Osteoblast (primary cell): ENCODE results near the gene CXCR4. TPM values are rescaled to one million over a fixed set of nuclear protein-coding genes. Genes with fewer than 3 reads are reported as not detected.

ENCODE experiments used
- DNase-seq: peaks from one replicate; pipeline ENCODE4 v3.0.0; 2011; ENCODE audit warnings: low spot score, mixed read lengths; ENCODE audit not compliant: insufficient read length; ENCODE audit errors: missing footprints
- H2AFZ ChIP-seq: 2 replicates; pipeline ENCODE4 v1.6.0; 2011; ENCODE audit warnings: mild to moderate bottlenecking, low read length
- H3K27ac ChIP-seq: 2 replicates; pipeline ENCODE4 v1.5.1; 2011; ENCODE audit warnings: mild to moderate bottlenecking, low read depth, low read length, moderate library complexity
- H3K27me3 ChIP-seq: 2 replicates; pipeline ENCODE4 v1.6.0; 2012; ENCODE audit warnings: mild to moderate bottlenecking, control low read depth, inconsistent platforms, low read length, moderate library complexity; ENCODE audit not compliant: insufficient read depth
- H3K36me3 ChIP-seq: 2 replicates; pipeline ENCODE4 v1.5.1; 2011; ENCODE audit warnings: mild to moderate bottlenecking, low read length, control low read depth, moderate library complexity; ENCODE audit not compliant: insufficient read depth
- H3K4me1 ChIP-seq: 2 replicates; pipeline ENCODE4 v1.5.1; 2011; ENCODE audit warnings: mild to moderate bottlenecking, low read length, control low read depth, moderate library complexity; ENCODE audit not compliant: insufficient read depth
- H3K4me2 ChIP-seq: 2 replicates; pipeline ENCODE4 v1.6.0; 2011; ENCODE audit warnings: mild to moderate bottlenecking, low read length; ENCODE audit not compliant: insufficient read depth
- H3K4me3 ChIP-seq: fragments of 200-600 bp; sonication (generic); 3 replicates; pipeline ENCODE4 v1.5.1; 2012; ENCODE audit warnings: mild to moderate bottlenecking, low read length, inconsistent platforms; ENCODE audit not compliant: insufficient read depth
- H3K79me2 ChIP-seq: 2 replicates; pipeline ENCODE4 v1.6.0; 2012; ENCODE audit warnings: mild to moderate bottlenecking, low read length, control low read depth, inconsistent platforms; ENCODE audit not compliant: insufficient read depth
- H3K9me3 ChIP-seq: 2 replicates; pipeline ENCODE4 v1.5.1; 2011; ENCODE audit warnings: low read depth, low read length, control low read depth
- H4K20me1 ChIP-seq: 2 replicates; pipeline ENCODE4 v1.6.0; 2012; ENCODE audit warnings: mild to moderate bottlenecking, low read length, control low read depth; ENCODE audit not compliant: insufficient read depth
- CTCF ChIP-seq: IDR thresholded peaks from 2 replicates; pipeline ENCODE4 v1.5.1; 2011; ENCODE audit warnings: mild to moderate bottlenecking, low read depth, low read length, moderate library complexity; ENCODE audit errors: extremely low read depth
- total RNA-seq: library from RNA; depleted of rRNA; stranded (reverse); fragments of >200 nt; gene quantifications from 2 replicates; pipeline ENCODE4 v1.2.3, GENCODE V29; 2012

The CXCR4 gene
- total RNA-seq, 1 donor = under 0.01 TPM

- no peaks in the 10 kb centered on the region for H3K36me3 ChIP-seq
- peak; percentile 58 for DNase-seq
- no peaks in the 10 kb centered on the region for H3K79me2 ChIP-seq
- H3K4me1 ChIP-seq = no peaks in the 10 kb centered on the region
- no peak overlapping the region for H3K4me2 ChIP-seq
- no peak for TF ChIP-seq CTCF
- no peaks in the 10 kb centered on the region for H3K9me3 ChIP-seq
- no peak overlapping the region for H3K27ac ChIP-seq
- no peak overlapping the region for H3K4me3 ChIP-seq
- no peak overlapping the region for H2AFZ ChIP-seq
- H3K27me3 ChIP-seq = peaks cover 51% of the 10 kb centered on the region
- H4K20me1 ChIP-seq = no peaks in the 10 kb centered on the region
Observed at GRCh38 chr2:136117391-136117841, 533 bp downstream of the CXCR4 start.

- H3K27me3 ChIP-seq = peaks cover 51% of the 10 kb centered on the region
- TF ChIP-seq CTCF = no peak
- H3K4me3 ChIP-seq = no peak overlapping the region
- no peaks in the 10 kb centered on the region for H4K20me1 ChIP-seq
- H3K9me3 ChIP-seq = no peaks in the 10 kb centered on the region
- H3K27ac ChIP-seq = no peak overlapping the region
- peak; percentile 67 for DNase-seq
- H3K4me1 ChIP-seq = no peaks in the 10 kb centered on the region
- no peaks in the 10 kb centered on the region for H3K36me3 ChIP-seq
- no peak overlapping the region for H2AFZ ChIP-seq
- no peaks in the 10 kb centered on the region for H3K79me2 ChIP-seq
- no peak overlapping the region for H3K4me2 ChIP-seq
Observed at GRCh38 chr2:136116813-136117390, 1.0 kb downstream of the CXCR4 start.

- Histone ChIP-seq H3K9me3 (no peaks in the 10 kb centered on the region), H3K4me1 (no peaks in the 10 kb centered on the region), H3K4me3 (no peak overlapping the region), H3K36me3 (no peaks in the 10 kb centered on the region), H3K79me2 (no peaks in the 10 kb centered on the region), H2AFZ (no peak overlapping the region), H4K20me1 (no peaks in the 10 kb centered on the region), H3K27ac (no peak overlapping the region), H3K27me3 (peaks cover 51% of the 10 kb centered on the region), H3K4me2 (no peak overlapping the region)
- no peak for DNase-seq
- TF ChIP-seq CTCF = no peak
Observed at GRCh38 chr2:136116151-136116812, 1.7 kb downstream of the CXCR4 start.

GRCh38 chr2:136115183-136115761 is 2.7 kb downstream of the CXCR4 start:
- DNase-seq = no peak
- Histone ChIP-seq H3K4me3 (no peak overlapping the region), H4K20me1 (no peaks in the 10 kb centered on the region), H3K27me3 (peaks cover 42% of the 10 kb centered on the region), H3K4me1 (no peaks in the 10 kb centered on the region), H3K9me3 (no peaks in the 10 kb centered on the region), H3K79me2 (no peaks in the 10 kb centered on the region), H3K4me2 (no peak overlapping the region), H3K27ac (no peak overlapping the region), H3K36me3 (no peaks in the 10 kb centered on the region), H2AFZ (no peak overlapping the region)
- TF ChIP-seq CTCF = no peak
